NCI-H510A treated with DMSO at 0.1 percent for 48 hours (cell line): Measurements from ENCODE around the gene CERS6.
"Not testable (repeated sequence)": the region's sequence is repeated elsewhere in the genome, so short reads cannot be mapped to it uniquely, and the experiment has no call there.

ENCODE experiments used
- DNase-seq: peaks from one replicate; lab custom pipeline; 2025; lab: John Stamatoyannopoulos, UW

Gene CERS6

DNA sequence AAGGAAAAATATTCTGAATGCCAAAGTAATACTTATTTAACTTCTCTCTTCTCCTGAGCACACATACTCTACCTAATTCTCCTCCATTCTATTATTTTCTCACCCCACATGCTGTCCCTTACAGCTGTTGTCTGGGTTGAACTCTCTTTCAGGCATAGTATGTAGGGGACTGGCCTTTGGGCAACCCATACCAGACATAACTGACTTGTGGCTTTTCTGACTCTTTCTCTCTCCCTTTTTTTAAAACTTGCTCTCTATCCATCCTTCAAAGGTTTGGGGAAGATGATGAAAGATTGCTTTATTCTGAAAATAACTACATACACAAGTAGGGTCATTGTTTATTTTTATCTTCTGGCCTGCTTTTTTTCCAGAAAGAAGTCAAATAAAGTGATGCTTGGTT is 276.4 kb downstream of the CERS6 start:
- DNase-seq, result no peak

- DNase-seq, result no peak
These were observed 278.2 kb downstream of the CERS6 start for GRCh38 chr2:168734199-168734760.

GRCh38 chr2:168736649-168737445 is 280.8 kb downstream of the CERS6 start:
- no peak for DNase-seq

DNA sequence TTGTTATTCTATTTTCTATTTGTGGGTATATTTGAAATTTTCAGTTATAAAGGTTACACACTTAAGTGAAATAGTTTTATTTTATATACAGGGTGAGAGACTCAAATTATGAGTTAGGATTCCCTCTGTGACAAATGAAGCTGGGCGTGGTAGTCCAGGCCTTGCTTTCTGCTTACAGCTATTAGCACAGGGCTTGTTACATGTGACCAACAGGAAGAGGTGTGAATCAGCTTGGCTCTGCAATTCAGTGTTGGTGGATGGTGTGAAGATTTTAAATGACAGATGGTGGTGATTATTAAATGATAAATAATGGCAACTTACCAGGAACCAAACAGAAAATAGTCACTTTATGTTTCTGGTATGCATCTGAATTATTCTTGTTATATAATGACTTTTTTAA is 282.0 kb downstream of the CERS6 start:
- no peak for DNase-seq

GRCh38 chr2:168740360-168740759 is 284.3 kb downstream of the CERS6 start:
- DNase-seq, result no peak

- DNase-seq, result no peak
These were observed 284.7 kb downstream of the CERS6 start for GRCh38 chr2:168740788-168741187.

GRCh38 chr2:168742258-168742932 is 286.3 kb downstream of the CERS6 start:
- DNase-seq, result no peak

DNA sequence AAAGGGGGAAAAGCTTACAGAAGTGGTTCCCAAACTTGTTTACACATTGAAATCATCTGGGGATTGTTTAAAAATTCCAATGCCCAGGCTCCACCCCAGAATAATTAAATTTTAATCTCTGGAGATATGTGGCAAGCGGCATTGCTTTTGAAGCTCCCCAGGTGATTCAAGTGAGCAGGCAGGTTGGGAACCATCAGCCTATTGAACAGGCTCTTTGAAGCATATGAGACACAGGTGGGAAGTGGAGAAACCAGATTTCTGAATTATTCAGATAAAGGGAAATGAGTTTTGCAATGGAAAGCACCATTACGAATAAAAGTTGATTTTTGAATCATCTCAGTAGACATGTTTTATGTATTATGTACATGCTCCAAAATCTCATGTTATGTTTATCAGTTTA is 288.8 kb downstream of the CERS6 start:
- DNase-seq, result no peak

GRCh38 chr2:168748461-168748860 is 292.4 kb downstream of the CERS6 start:
- DNase-seq, result no peak

- DNase-seq, result no peak
These were observed 293.2 kb downstream of the CERS6 start for GRCh38 chr2:168749297-168749696.

DNA sequence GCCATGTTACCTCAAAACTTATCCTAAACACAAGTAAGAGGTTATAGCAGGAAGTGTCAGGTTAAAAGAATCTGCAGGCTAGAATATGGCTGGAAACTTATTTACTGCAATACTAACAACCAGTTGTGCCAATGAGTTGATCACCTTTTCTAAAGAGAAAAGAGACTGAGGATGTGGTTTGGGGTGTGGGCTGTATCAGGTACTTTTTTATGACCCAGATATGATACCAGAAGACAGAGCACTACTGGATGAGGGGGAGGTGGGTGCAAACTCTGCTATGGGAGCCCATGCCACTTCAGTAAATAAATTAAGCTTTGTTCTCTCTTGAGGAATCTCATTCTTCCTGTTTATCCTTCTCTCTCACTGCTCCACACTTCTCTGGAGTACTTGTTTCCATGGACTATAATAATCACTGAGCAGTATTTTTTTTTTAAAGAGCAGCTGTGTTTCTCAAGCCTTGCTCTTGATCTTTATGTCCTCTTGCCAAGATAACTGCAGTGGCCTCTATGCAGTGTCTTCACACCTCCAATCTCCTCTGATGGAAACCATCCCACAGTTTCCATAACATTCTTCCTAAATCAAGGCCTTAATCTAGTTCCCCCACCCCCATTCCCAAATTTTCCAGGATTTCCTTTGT is 295.1 kb downstream of the CERS6 start:
- peak; percentile 22 for DNase-seq

DNA sequence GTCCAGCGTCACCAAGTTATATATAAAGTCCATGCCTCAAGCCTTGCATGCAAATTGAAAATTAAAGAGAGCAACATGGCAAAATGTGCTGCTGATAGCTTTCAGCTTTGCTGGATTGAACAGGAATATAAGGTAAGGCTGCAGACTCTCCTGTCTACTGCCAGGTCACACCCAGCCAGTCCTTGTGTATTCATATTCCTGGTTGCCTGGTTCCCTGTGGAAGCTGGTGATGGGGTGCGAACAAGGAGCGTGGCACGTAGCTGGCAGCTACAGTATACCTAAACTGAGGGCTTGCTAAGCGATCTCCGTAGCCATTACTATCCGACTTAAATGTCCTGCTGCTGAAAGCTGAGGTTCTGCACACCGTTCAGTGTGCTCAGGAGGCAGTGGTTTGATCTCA is 296.3 kb downstream of the CERS6 start:
- DNase-seq, result no peak

- DNase-seq, result no peak
These were observed 297.8 kb downstream of the CERS6 start for GRCh38 chr2:168753765-168754329.

DNA sequence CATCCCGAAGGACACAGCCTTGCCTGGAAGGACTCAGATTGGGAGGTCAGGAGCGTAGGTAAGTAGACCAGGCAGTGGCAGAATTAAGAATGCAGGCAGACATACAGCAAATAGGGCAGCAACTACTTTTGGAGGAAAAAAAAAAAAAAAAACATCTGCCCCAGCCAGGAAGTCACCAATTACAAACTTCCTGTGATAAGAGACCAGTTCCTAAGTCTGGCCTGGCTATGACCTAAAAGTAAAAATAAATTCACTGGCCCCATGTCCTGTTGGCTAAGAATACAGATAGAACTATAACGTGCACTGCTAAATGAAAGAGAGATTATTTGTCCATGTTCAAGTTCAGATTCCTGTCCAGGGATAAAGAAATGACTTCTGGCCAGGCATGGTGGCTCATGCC is 301.2 kb downstream of the CERS6 start:
- no peak for DNase-seq

DNA sequence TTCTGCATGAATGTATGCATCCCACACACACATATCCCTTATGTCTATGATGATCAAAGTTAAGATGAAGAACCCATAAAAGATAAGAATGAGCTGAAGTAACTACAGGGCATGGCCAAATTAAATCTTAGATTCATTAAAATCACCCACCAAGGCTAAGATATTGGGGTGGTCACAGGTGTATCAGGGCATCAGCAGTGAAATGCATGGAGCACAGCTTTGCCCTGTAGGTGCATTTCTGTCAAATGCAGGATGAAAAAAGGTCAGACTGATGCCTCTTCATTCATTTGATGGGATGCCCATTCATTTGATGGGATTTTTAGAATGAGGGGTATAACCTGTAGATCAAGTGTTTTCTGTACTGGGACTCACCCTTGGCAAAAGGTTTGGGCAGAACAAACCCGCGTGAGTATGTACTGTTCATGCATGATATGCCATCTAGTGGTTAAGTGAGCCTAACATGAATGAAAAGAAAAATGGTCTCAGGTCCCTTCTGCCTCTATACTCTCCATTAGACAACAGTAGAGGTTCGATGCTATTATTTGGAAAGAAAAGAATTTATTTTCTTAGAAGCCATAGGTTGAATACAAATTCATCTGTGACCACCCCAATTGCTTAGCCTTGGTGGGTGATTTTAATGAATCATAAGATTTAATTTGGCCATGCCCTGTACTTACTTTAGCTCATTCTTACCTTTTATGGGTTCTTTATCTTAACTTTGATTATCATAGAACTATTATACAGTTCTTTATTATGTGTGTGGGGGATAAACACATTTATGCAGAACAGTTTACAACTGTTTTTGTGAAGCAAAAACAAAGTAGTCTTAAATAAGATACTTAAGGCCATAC is 303.1 kb downstream of the CERS6 start:
- DNase-seq, result peak; percentile 20

- no peak for DNase-seq
These were observed 309.3 kb downstream of the CERS6 start for GRCh38 chr2:168765401-168765800.

- DNase-seq, result no peak
These were observed 310.5 kb downstream of the CERS6 start for GRCh38 chr2:168766600-168766999.

DNA sequence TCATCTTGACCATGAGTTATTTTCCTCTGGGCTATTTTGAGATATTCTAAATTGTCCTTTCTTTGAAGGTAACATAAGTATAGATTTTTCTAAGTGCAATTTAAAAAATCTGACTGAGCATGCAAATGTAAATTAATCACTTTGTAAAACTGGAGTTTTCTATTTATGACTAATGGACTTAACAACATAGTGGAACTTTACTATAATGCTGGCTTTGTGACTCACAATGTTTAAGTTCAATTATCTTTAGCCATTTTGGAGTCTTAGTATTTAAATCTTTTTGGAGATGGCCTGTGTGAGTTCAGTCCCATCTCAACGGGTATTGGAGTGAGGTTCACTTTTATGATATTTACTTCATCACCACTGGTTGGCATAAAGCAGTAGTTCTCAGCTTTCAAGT is 311.2 kb downstream of the CERS6 start:
- DNase-seq, result no peak

DNA sequence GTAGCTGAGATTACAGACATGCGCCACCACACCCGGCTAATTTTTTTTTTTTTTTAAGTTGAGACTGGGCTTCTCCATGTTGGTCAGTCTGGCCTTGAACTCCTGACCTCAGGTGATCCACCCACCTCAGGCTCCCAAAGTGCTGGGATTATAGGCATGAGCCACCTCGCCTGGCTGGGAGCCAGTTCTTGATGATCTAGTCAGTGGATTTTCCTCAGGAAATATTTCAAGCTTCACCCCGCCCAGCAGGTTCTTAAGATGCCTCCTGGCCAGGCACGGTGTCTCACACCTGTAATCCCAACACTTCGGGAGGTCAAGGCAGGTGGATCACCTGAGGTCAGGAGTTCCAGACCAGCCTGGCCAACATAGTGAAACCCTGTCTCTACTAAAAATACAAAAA is 312.3 kb downstream of the CERS6 start:
- not testable (repeated sequence) for DNase-seq

- DNase-seq, result no peak
These were observed 314.7 kb downstream of the CERS6 start for GRCh38 chr2:168770796-168771195.

DNA sequence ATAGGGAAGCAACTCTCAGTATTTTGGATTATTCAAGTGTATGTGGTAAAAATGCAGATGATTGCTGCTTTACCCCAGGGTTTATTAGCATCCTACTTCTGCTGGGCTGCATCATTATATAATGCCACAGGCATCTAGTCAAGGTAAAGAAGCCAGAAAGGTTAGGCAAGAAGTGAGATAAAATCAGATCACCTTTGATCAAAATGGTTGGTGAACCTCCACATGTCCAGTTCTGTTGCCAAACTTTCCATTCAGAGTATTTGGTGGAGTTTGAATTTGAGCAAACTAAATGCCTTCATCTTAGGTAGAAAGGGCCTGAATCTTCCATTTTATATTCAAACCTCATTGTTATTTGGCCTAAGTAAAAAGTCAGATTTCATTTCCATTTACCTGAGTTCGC is 316.6 kb downstream of the CERS6 start:
- no peak for DNase-seq

GRCh38 chr2:168773128-168773527 is 317.1 kb downstream of the CERS6 start:
- DNase-seq, result no peak
